ENCODE measurements around the gene HAUS7.
"Not testable (repeated sequence)": the region's sequence is repeated elsewhere in the genome, so short reads cannot be mapped to it uniquely, and the experiment has no call there.

The HAUS7 gene

GRCh38 chrX:153408221-153408721, 62.1 kb downstream of the HAUS7 start:
- Histone ChIP-seq H3K9me3 (ENCODE audit: control extremely low read depth in 1 of 5, control insufficient read depth in 4 of 5, insufficient read depth in 2 of 5, low read depth in 1 of 5, low read length in 4 of 5) (no peaks in the 10 kb centered on the region), H3K4me1 (ENCODE audit: control extremely low read depth in 1 of 4, control insufficient read depth in 4 of 4, insufficient read depth in 4 of 4, low read length in 3 of 4) (peaks cover 2 to 22% (median 13%) of the 10 kb centered on the region in 4 experiments), H3K4me3 (ENCODE audit: control insufficient read depth in 1 of 7, extremely low read depth in 1 of 7, insufficient read depth in 4 of 7, low read depth in 2 of 7, low read length in 6 of 7) (no peak overlapping the region), H3K27ac (ENCODE audit: insufficient read depth in 1 of 2, low read depth in 1 of 2, low read length in 2 of 2, poor library complexity in 1 of 2, severe bottlenecking in 2 of 2) (no peak overlapping the region), H3K36me3 (ENCODE audit: control insufficient read depth in 4 of 4, insufficient read depth in 4 of 4, low read length in 3 of 4) (no peaks in the 10 kb centered on the region), H3K27me3 (replicated peaks in 2 of 5; ENCODE audit: control insufficient read depth in 4 of 5, insufficient read depth in 5 of 5, low read length in 4 of 5) (peaks cover 0 to 11% (median 0%) of the 10 kb centered on the region in 5 experiments)
- ChIA-PET CTCF (no interaction called here), POLR2A (no interaction called here)
- no peak for DNase-seq
- 86% methylated on average over 8 of the region's 10 CpGs for WGBS (ENCODE audit: insufficient coverage)

- ChIA-PET POLR2A (interaction anchor here (0.6 kb wide), 1 partner anchor 26 kb away, joined by 3 read pairs; no protein-coding TSS in a partner anchor), CTCF (interaction anchor here (1.2 kb wide), 1 partner anchor 375 kb away, joined by 3 read pairs; no protein-coding TSS in a partner anchor)
- Histone ChIP-seq H3K4me3 (ENCODE audit: control insufficient read depth in 1 of 7, extremely low read depth in 1 of 7, insufficient read depth in 4 of 7, low read depth in 2 of 7, low read length in 6 of 7) (no peak overlapping the region), H3K4me1 (ENCODE audit: control extremely low read depth in 1 of 4, control insufficient read depth in 4 of 4, insufficient read depth in 4 of 4, low read length in 3 of 4) (peaks cover 2 to 18% (median 13%) of the 10 kb centered on the region in 4 experiments), H3K36me3 (ENCODE audit: control insufficient read depth in 4 of 4, insufficient read depth in 4 of 4, low read length in 3 of 4) (no peaks in the 10 kb centered on the region), H3K27me3 (replicated peaks in 2 of 5; ENCODE audit: control insufficient read depth in 4 of 5, insufficient read depth in 5 of 5, low read length in 4 of 5) (peaks cover 0 to 13% (median 0%) of the 10 kb centered on the region in 5 experiments), H3K27ac (ENCODE audit: insufficient read depth in 1 of 2, low read depth in 1 of 2, low read length in 2 of 2, poor library complexity in 1 of 2, severe bottlenecking in 2 of 2) (no peak overlapping the region), H3K9me3 (ENCODE audit: control extremely low read depth in 1 of 5, control insufficient read depth in 4 of 5, insufficient read depth in 2 of 5, low read depth in 1 of 5, low read length in 4 of 5) (no peaks in the 10 kb centered on the region)
- WGBS (ENCODE audit: insufficient coverage), result 100% methylated on average over 1 of the region's 3 CpGs
- no peak for DNase-seq
These were observed 62.6 kb downstream of the HAUS7 start for GRCh38 chrX:153407736-153408135.

- DNase-seq, result no peak
- WGBS (ENCODE audit: insufficient coverage), result 88% methylated on average over 7 of the region's 7 CpGs
- peaks cover 0 to 11% (median 7%) of the 10 kb centered on the region in 4 experiments for H3K4me1 ChIP-seq (ENCODE audit: control extremely low read depth in 1 of 4, control insufficient read depth in 4 of 4, insufficient read depth in 4 of 4, low read length in 3 of 4)
- ChIA-PET CTCF (interaction anchor here (1.2 to 1.6 kb wide), 2 partner anchors 10 to 374 kb away, joined by 3 to 11 read pairs; no protein-coding TSS in a partner anchor), POLR2A (no interaction called here)
- H3K27ac ChIP-seq (ENCODE audit: insufficient read depth in 1 of 2, low read depth in 1 of 2, low read length in 2 of 2, poor library complexity in 1 of 2, severe bottlenecking in 2 of 2), result no peak overlapping the region
- peaks cover 0 to 13% (median 0%) of the 10 kb centered on the region in 5 experiments for H3K27me3 ChIP-seq (replicated peaks in 2 of 5; ENCODE audit: control insufficient read depth in 4 of 5, insufficient read depth in 5 of 5, low read length in 4 of 5)
- no peaks in the 10 kb centered on the region for H3K9me3 ChIP-seq (ENCODE audit: control extremely low read depth in 1 of 5, control insufficient read depth in 4 of 5, insufficient read depth in 2 of 5, low read depth in 1 of 5, low read length in 4 of 5)
- no peak overlapping the region for H3K4me3 ChIP-seq (ENCODE audit: control insufficient read depth in 1 of 7, extremely low read depth in 1 of 7, insufficient read depth in 4 of 7, low read depth in 2 of 7, low read length in 6 of 7)
- no peaks in the 10 kb centered on the region for H3K36me3 ChIP-seq (ENCODE audit: control insufficient read depth in 4 of 4, insufficient read depth in 4 of 4, low read length in 3 of 4)
These were observed 63.5 kb downstream of the HAUS7 start for GRCh38 chrX:153406903-153407302.

- peaks cover 0 to 3% (median 0%) of the 10 kb centered on the region in 5 experiments for H3K9me3 ChIP-seq (ENCODE audit: control extremely low read depth in 1 of 5, control insufficient read depth in 4 of 5, insufficient read depth in 2 of 5, low read depth in 1 of 5, low read length in 4 of 5)
- 91% methylated on average over 7 of the region's 9 CpGs for WGBS (ENCODE audit: insufficient coverage)
- POLR2A ChIA-PET, result no interaction called here
- no peak for DNase-seq
- H3K27ac ChIP-seq (ENCODE audit: insufficient read depth in 1 of 2, low read depth in 1 of 2, low read length in 2 of 2, poor library complexity in 1 of 2, severe bottlenecking in 2 of 2), result no peak overlapping the region
- no peaks in the 10 kb centered on the region for H3K36me3 ChIP-seq (ENCODE audit: control insufficient read depth in 4 of 4, insufficient read depth in 4 of 4, low read length in 3 of 4)
- H3K27me3 ChIP-seq (replicated peaks in 2 of 5; ENCODE audit: control insufficient read depth in 4 of 5, insufficient read depth in 5 of 5, low read length in 4 of 5), result peaks cover 0 to 11% (median 0%) of the 10 kb centered on the region in 5 experiments
- peaks cover 0 to 7% (median 2%) of the 10 kb centered on the region in 4 experiments for H3K4me1 ChIP-seq (ENCODE audit: control extremely low read depth in 1 of 4, control insufficient read depth in 4 of 4, insufficient read depth in 4 of 4, low read length in 3 of 4)
- H3K4me3 ChIP-seq (ENCODE audit: control insufficient read depth in 1 of 7, extremely low read depth in 1 of 7, insufficient read depth in 4 of 7, low read depth in 2 of 7, low read length in 6 of 7), result no peak overlapping the region
- CTCF ChIA-PET, result interaction anchor here (1.6 kb wide), 1 partner anchor 9 kb away, joined by 11 read pairs; no protein-coding TSS in a partner anchor
These were observed 64.4 kb downstream of the HAUS7 start for GRCh38 chrX:153406011-153406410.

- H3K4me3 ChIP-seq (ENCODE audit: control insufficient read depth in 1 of 7, extremely low read depth in 1 of 7, insufficient read depth in 4 of 7, low read depth in 2 of 7, low read length in 6 of 7), result no peak overlapping the region
- peaks cover 0 to 8% (median 0%) of the 10 kb centered on the region in 5 experiments for H3K27me3 ChIP-seq (replicated peaks in 2 of 5; ENCODE audit: control insufficient read depth in 4 of 5, insufficient read depth in 5 of 5, low read length in 4 of 5)
- H3K27ac ChIP-seq (ENCODE audit: insufficient read depth in 1 of 2, low read depth in 1 of 2, low read length in 2 of 2, poor library complexity in 1 of 2, severe bottlenecking in 2 of 2), result no peak overlapping the region
- ChIA-PET CTCF (no interaction called here), POLR2A (no interaction called here)
- WGBS (ENCODE audit: insufficient coverage), result 41% methylated on average over 4 of the region's 5 CpGs
- H3K9me3 ChIP-seq (ENCODE audit: control extremely low read depth in 1 of 5, control insufficient read depth in 4 of 5, insufficient read depth in 2 of 5, low read depth in 1 of 5, low read length in 4 of 5), result peaks cover 0 to 3% (median 0%) of the 10 kb centered on the region in 5 experiments
- no peaks in the 10 kb centered on the region for H3K36me3 ChIP-seq (ENCODE audit: control insufficient read depth in 4 of 4, insufficient read depth in 4 of 4, low read length in 3 of 4)
- DNase-seq, result peak in 1 of 3 donors; percentile 19
- H3K4me1 ChIP-seq (ENCODE audit: control extremely low read depth in 1 of 4, control insufficient read depth in 4 of 4, insufficient read depth in 4 of 4, low read length in 3 of 4), result peaks cover 0 to 7% (median 2%) of the 10 kb centered on the region in 4 experiments
These were observed 65.0 kb downstream of the HAUS7 start for GRCh38 chrX:153405426-153405825.

GRCh38 chrX:153404333-153404732, 66.0 kb downstream of the HAUS7 start:
- H3K9me3 ChIP-seq (ENCODE audit: control extremely low read depth in 1 of 5, control insufficient read depth in 4 of 5, insufficient read depth in 2 of 5, low read depth in 1 of 5, low read length in 4 of 5); CTCF ChIA-PET; DNase-seq; H3K4me3 ChIP-seq (ENCODE audit: control insufficient read depth in 1 of 7, extremely low read depth in 1 of 7, insufficient read depth in 4 of 7, low read depth in 2 of 7, low read length in 6 of 7); H3K4me1 ChIP-seq (ENCODE audit: control extremely low read depth in 1 of 4, control insufficient read depth in 4 of 4, insufficient read depth in 4 of 4, low read length in 3 of 4); H3K27me3 ChIP-seq (replicated peaks in 2 of 5; ENCODE audit: control insufficient read depth in 4 of 5, insufficient read depth in 5 of 5, low read length in 4 of 5); POLR2A ChIA-PET; H3K27ac ChIP-seq (ENCODE audit: insufficient read depth in 1 of 2, low read depth in 1 of 2, low read length in 2 of 2, poor library complexity in 1 of 2, severe bottlenecking in 2 of 2); H3K36me3 ChIP-seq (ENCODE audit: control insufficient read depth in 4 of 4, insufficient read depth in 4 of 4, low read length in 3 of 4): not testable (repeated sequence)
- 90% methylated on average over 3 of the region's 5 CpGs for WGBS (ENCODE audit: insufficient coverage)

GRCh38 chrX:153401133-153401764, 69.1 kb downstream of the HAUS7 start, which contains the start of gene PNMA6E:
Gene PNMA6E, minus strand, starts transcription at chrX:153401350. Its CDS starts 2,501 bp downstream, at chrX:153398849.
- WGBS (ENCODE audit: insufficient coverage), result 96% methylated on average over 25 of the region's 29 CpGs
- no peak within 1 kb of the TSS for H3K4me3 ChIP-seq (ENCODE audit: control insufficient read depth in 1 of 7, extremely low read depth in 1 of 7, insufficient read depth in 4 of 7, low read depth in 2 of 7, low read length in 6 of 7)
- H3K27ac ChIP-seq (ENCODE audit: insufficient read depth in 1 of 2, low read depth in 1 of 2, low read length in 2 of 2, poor library complexity in 1 of 2, severe bottlenecking in 2 of 2), result no peak within 1 kb of the TSS
- H3K4me1 ChIP-seq (ENCODE audit: control extremely low read depth in 1 of 4, control insufficient read depth in 4 of 4, insufficient read depth in 4 of 4, low read length in 3 of 4), result peaks cover 0 to 11% (median 5%) of the 10 kb centered on the region in 4 experiments
- ChIA-PET CTCF (no interaction called here), POLR2A (no interaction called here)
- H3K36me3 ChIP-seq (ENCODE audit: control insufficient read depth in 4 of 4, insufficient read depth in 4 of 4, low read length in 3 of 4), result no peaks in the 10 kb centered on the region
- peaks cover 0 to 4% (median 0%) of the 10 kb centered on the region in 5 experiments for H3K27me3 ChIP-seq (replicated peaks in 2 of 5; ENCODE audit: control insufficient read depth in 4 of 5, insufficient read depth in 5 of 5, low read length in 4 of 5)
- H3K9me3 ChIP-seq (ENCODE audit: control extremely low read depth in 1 of 5, control insufficient read depth in 4 of 5, insufficient read depth in 2 of 5, low read depth in 1 of 5, low read length in 4 of 5), result peaks cover 0 to 3% (median 0%) of the 10 kb centered on the region in 5 experiments
- no peak for DNase-seq
